Measurements from ENCODE around the gene PRKAG1. TPM values are rescaled to one million over a fixed set of nuclear protein-coding genes. Genes with fewer than 3 reads are reported as not detected.

PRKAG1 gene
- total RNA-seq, 1 experiment from 2014 or later = 57.3 TPM

DNA sequence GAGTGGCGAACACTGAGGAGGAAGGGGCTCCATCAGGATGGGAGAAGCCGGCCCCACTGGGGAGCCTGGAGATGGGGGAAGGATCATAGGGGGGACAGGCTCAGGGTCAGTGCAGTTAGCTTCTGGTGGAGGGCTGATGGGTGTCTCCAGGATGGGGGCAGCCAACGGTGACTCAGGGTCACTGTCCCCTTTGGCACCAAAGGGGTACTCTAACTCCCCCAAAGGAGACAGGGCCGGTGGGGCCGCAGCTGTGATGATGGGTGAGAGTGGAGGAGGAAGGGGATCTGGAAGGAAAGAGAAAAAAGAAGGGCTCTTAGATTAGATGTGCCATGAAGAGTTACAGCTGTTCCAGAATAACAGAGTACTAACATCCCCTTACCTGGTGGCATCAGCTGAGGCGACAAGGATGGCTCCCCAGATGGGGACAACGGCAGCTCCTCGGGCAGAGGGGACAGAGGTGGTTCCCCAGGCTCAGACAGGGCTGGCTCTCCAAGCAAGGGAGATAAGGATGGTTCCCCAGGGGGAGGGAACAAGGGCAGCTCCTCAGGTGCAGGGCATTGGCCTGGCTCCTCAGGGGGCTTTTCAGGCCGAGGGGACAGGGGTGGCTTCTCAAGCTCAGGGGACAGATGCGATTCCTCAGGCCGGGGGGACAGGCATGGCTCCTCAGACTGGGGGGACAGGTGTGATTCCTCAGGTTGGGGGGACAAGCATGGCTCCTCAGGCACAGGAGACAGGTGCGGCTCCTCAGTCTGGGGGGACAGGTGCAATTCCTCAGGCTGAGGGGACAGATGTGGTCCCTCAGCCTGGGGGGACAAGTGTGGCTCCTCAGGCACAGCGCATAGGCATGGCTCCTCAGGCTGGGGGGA, 32.2 kb upstream of the PRKAG1 start:
- H3K9me3 ChIP-seq (ENCODE audit: control insufficient read depth, insufficient read depth, low read depth, low read length) = no peaks in the 10 kb centered on the region
- CTCF ChIA-PET = no interaction called here
- BruUV-seq (replicated peaks) = no TSS peak
- intact Hi-C loops (cut with micrococcal nuclease; ENCODE audit: unreplicated experiment) = no loop called here
- in situ Hi-C loops (cut with HindIII; ENCODE audit: low pct_unique_long_range_greater_than_20kb, low sequenced_read_pairs) = no loop called here
- no peak for TF ChIP-seq REST (IDR thresholded peaks at IDR 0.05; ENCODE audit: insufficient read depth in 1 of 2, low read depth in 2 of 2, low read length in 1 of 2)
- no peak for TF ChIP-seq TCF7L2 (IDR thresholded peaks at IDR 0.05; ENCODE audit: low read depth, low read length)
- TF ChIP-seq SIN3A (IDR thresholded peaks at IDR 0.05; ENCODE audit: borderline replicate concordance, insufficient read depth, low read depth, low read length) = no peak
- no peak for TF ChIP-seq POLR2AphosphoS5 (IDR thresholded peaks at IDR 0.05; ENCODE audit: low read depth, low read length)
- TF ChIP-seq, protein P1, sequence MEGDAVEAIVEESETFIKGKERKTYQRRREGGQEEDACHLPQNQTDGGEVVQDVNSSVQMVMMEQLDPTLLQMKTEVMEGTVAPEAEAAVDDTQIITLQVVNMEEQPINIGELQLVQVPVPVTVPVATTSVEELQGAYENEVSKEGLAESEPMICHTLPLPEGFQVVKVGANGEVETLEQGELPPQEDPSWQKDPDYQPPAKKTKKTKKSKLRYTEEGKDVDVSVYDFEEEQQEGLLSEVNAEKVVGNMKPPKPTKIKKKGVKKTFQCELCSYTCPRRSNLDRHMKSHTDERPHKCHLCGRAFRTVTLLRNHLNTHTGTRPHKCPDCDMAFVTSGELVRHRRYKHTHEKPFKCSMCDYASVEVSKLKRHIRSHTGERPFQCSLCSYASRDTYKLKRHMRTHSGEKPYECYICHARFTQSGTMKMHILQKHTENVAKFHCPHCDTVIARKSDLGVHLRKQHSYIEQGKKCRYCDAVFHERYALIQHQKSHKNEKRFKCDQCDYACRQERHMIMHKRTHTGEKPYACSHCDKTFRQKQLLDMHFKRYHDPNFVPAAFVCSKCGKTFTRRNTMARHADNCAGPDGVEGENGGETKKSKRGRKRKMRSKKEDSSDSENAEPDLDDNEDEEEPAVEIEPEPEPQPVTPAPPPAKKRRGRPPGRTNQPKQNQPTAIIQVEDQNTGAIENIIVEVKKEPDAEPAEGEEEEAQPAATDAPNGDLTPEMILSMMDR (IDR thresholded peaks at IDR 0.05) = no peak
- no peaks in the 10 kb centered on the region for H3K27me3 ChIP-seq (ENCODE audit: control insufficient read depth, insufficient read depth, low read length)
- ATAC-seq (no peak), DNase-seq (ENCODE audit: low read depth, low spot score) (no peak)
- H3K36me3 ChIP-seq (ENCODE audit: control insufficient read depth, insufficient read depth, low read length) = peaks cover 37% of the 10 kb centered on the region
- POLR2A ChIA-PET = no interaction called here
- no peak overlapping the region for H3K4me3 ChIP-seq (ENCODE audit: low read depth in 2 of 2, low read length in 2 of 2)
- H3K4me1 ChIP-seq (ENCODE audit: control insufficient read depth, insufficient read depth, low read length) = peaks cover 5% of the 10 kb centered on the region
- no peak overlapping the region for H3K27ac ChIP-seq (ENCODE audit: low read length)

DNA sequence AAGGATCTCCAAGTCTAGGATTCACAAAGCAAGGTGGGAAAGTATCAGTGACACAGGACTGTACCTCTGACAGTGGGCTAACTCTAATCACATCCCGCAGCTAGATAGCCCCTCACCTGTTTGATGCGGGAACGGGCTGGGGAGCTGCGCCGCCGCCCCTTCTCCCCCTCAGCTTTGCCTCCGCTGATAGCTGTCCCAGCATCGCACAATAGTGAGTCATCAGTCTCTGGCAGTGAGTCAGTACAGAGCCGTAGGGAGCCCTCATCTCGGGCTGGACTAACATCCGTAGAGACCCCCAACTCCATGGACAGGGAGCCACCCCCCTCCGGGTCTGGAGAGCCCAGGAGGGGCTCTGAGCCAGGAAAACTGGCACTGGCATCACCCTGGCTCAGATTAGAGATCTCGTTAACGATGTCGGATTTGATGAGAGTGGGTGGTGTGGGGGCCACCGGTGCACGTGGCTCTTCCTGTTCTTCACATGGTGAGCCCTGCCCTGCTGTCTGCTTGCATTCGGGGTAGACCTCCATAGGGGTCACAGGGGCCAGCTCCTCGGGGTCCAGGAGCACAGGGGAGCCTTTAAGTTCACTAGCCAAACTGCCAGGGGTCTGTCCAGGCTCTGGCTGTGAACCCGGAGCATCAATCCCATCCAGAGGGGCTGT, 31.1 kb upstream of the PRKAG1 start:
- ATAC-seq = no peak
- CTCF ChIA-PET = no interaction called here
- H3K4me1 ChIP-seq (ENCODE audit: control insufficient read depth, insufficient read depth, low read length) = no peaks in the 10 kb centered on the region
- no TSS peak for BruUV-seq (replicated peaks)
- intact Hi-C loops (cut with micrococcal nuclease; ENCODE audit: unreplicated experiment) (no loop called here), in situ Hi-C loops (cut with HindIII; ENCODE audit: low pct_unique_long_range_greater_than_20kb, low sequenced_read_pairs) (no loop called here)
- no peaks in the 10 kb centered on the region for H3K27me3 ChIP-seq (ENCODE audit: control insufficient read depth, insufficient read depth, low read length)
- POLR2A ChIA-PET = no interaction called here
- no peak for DNase-seq (ENCODE audit: low read depth, low spot score)
- no peaks in the 10 kb centered on the region for H3K9me3 ChIP-seq (ENCODE audit: control insufficient read depth, insufficient read depth, low read depth, low read length)
- H3K4me3 ChIP-seq (ENCODE audit: low read depth in 2 of 2, low read length in 2 of 2) = no peak overlapping the region
- H3K27ac ChIP-seq (ENCODE audit: low read length) = no peak overlapping the region
- H3K36me3 ChIP-seq (ENCODE audit: control insufficient read depth, insufficient read depth, low read length) = peaks cover 39% of the 10 kb centered on the region
- TF ChIP-seq SIN3A (IDR thresholded peaks at IDR 0.05; ENCODE audit: borderline replicate concordance, insufficient read depth, low read depth, low read length) = no peak
- TF ChIP-seq, protein P1 (IDR thresholded peaks at IDR 0.05) = no peak
- TF ChIP-seq TCF7L2 (IDR thresholded peaks at IDR 0.05; ENCODE audit: low read depth, low read length) = no peak

All from Panc1 (cell line).